Brain microvascular endothelial cell (primary cell): ENCODE results near the gene NDUFA11.
"Not testable (repeated sequence)": the region's sequence is repeated elsewhere in the genome, so short reads cannot be mapped to it uniquely, and the experiment has no call there.

Experiments used
- DNase-seq: peaks from one replicate; pipeline ENCODE4 v3.0.0-alpha.2; 2020
- H3K27ac ChIP-seq: fragments of 250-450 bp; sonication (Bioruptor Pico); 2 replicates; pipeline ENCODE4 v1.5.1; 2020; ENCODE audit warnings: mild to moderate bottlenecking, moderate library complexity
- H3K27me3 ChIP-seq: fragments of 250-450 bp; sonication (Bioruptor Pico); replicated peaks from 2 replicates; pipeline ENCODE4 v1.5.1; 2020; ENCODE audit warnings: mild to moderate bottlenecking
- H3K36me3 ChIP-seq: fragments of 250-450 bp; sonication (Bioruptor Pico); replicated peaks from 2 replicates; pipeline ENCODE4 v1.5.1; 2020; ENCODE audit warnings: mild to moderate bottlenecking
- H3K4me3 ChIP-seq: 2 replicates; pipeline ENCODE4 v1.5.1; 2011; ENCODE audit warnings: low read depth, mild to moderate bottlenecking, control low read depth, low read length, moderate library complexity
- CTCF ChIP-seq: IDR thresholded peaks from 2 replicates; pipeline ENCODE4 v1.5.1; 2011; ENCODE audit warnings: low read depth, mild to moderate bottlenecking, moderate library complexity, low read length, control low read depth, inconsistent platforms; ENCODE audit errors: missing control alignments
- in situ Hi-C: cut with HindIII; loops from 2 replicates; pipeline ENCODE4 v1.10.0; 2017; ENCODE audit warnings: low sequenced_read_pairs, low pct_ligation_motif_present

NDUFA11 gene

DNA sequence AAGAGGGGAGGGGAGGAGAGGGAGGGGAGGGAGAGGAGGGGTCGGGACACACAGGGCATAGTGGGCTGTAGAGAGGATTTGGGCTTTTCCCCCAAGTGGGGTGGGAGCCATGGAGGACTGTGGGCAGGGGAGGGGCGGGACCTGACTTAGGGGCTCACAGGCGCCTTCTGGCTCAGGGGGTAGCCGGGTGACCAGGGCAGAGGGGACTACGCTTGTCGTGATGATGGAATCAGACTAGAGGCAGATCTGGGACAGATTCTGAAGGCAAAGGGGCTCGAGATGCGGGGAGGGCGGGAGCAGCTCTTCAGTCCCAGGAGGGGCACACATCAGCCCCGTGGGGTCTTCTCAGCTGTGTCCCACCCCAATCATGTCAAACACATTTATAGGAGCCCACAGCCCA lies 13.5 kb downstream of the NDUFA11 start:
- no peak for DNase-seq
- Histone ChIP-seq H3K36me3 (peaks cover 5% of the 10 kb centered on the region), H3K27ac (no peak overlapping the region), H3K27me3 (no peaks in the 10 kb centered on the region), H3K4me3 (no peak overlapping the region)
- in situ Hi-C loops: no loop called here
- TF ChIP-seq CTCF: no peak

DNA sequence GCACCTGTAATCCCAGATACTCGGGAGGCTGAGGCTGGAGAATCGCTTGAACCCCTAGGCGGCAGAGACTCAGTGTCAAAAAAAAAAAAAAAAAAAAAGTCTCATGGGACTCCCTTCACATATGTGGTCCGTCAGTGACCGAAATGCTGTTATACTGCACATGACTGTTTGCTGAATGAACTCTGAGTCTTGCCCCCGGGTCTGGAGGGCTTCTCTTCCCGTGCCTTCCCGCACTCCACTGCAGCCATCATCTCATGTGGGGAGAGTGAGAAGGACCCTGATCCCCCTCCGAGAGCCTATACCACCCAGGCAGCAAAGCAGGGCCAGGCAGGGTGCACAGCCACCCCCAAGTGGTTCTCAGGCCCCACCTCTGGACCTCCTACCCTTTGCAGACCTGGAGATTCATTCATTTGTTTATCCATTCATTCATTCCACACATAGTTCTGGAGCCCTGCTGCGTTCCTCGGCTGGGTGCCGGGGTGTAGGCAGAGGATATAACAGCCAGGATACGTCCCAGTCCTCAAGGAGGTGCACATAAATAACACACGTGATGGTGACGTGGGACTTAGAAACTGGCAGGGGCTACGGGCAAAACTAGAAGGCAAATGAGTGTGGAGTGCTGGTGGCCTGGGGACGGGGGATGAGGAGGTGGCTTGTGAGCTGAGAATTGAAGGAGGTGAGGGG lies 14.2 kb downstream of the NDUFA11 start:
- H3K27ac ChIP-seq: no peak overlapping the region
- no peaks in the 10 kb centered on the region for H3K27me3 ChIP-seq
- H3K4me3 ChIP-seq: no peak overlapping the region
- H3K36me3 ChIP-seq: no peaks in the 10 kb centered on the region
- in situ Hi-C loops: no loop called here
- no peak for TF ChIP-seq CTCF
- no peak for DNase-seq

- in situ Hi-C loops, DNase-seq, H3K27me3 ChIP-seq, H3K36me3 ChIP-seq, H3K4me3 ChIP-seq, H3K27ac ChIP-seq: not testable (repeated sequence)
Observed at GRCh38 chr19:5884065-5884811, 19.4 kb downstream of the NDUFA11 start.

DNA sequence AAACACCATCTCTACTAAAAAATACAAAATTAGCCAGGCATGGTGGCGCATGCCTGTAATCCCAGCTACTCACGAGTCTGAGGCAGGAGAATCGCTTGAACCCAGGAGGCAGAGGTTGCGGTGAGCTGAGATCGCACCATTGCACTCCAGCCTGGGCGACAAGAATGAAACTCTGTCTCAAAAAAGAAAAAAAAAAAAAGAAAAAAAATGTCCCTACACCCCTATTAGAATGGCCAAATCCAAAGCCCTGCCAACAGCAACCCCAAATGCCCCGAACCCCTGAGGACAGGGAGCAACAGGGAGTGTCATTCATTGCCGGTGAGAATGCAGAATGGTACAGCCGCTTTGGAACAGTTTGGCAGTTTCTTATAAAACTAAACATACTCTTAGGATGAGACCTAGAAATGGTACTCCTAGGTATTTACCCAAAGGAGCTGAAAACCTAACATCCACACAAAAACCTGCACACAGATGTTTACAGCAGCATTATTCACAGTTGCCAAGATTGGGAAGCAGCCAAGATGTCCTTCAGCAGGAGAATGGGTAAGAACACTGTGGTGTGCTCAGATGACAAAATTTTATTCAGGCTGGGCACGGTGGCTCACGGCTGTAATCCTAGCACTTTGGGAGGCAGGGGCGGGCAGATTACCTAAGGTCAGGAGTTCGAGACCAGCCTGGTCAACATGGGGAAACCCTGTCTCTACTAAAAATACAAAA lies 20.3 kb downstream of the NDUFA11 start:
- in situ Hi-C loops, DNase-seq, H3K27ac ChIP-seq, H3K27me3 ChIP-seq, H3K4me3 ChIP-seq, H3K36me3 ChIP-seq: not testable (repeated sequence)

GRCh38 chr19:5882421-5882968 lies 21.1 kb downstream of the NDUFA11 start:
- in situ Hi-C loops: no loop called here
- no peak overlapping the region for H3K4me3 ChIP-seq
- H3K36me3 ChIP-seq: no peaks in the 10 kb centered on the region
- no peak for DNase-seq
- no peak for TF ChIP-seq CTCF
- no peak overlapping the region for H3K27ac ChIP-seq
- no peaks in the 10 kb centered on the region for H3K27me3 ChIP-seq

GRCh38 chr19:5881543-5882299 lies 21.9 kb downstream of the NDUFA11 start:
- in situ Hi-C loops: no loop called here
- H3K27ac ChIP-seq: no peak overlapping the region
- no peak for DNase-seq
- H3K4me3 ChIP-seq: no peak overlapping the region
- no peak for TF ChIP-seq CTCF
- H3K27me3 ChIP-seq: no peaks in the 10 kb centered on the region
- no peaks in the 10 kb centered on the region for H3K36me3 ChIP-seq
